ENCODE results near the gene KIF25.
"Not testable (repeated sequence)": the region's sequence is repeated elsewhere in the genome, so short reads cannot be mapped to it uniquely, and the experiment has no call there.

The KIF25 gene

GRCh38 chr6:168073937-168074730 lies 76.7 kb downstream of the KIF25 start:
- no peak for DNase-seq

GRCh38 chr6:168075216-168075615 lies 77.7 kb downstream of the KIF25 start:
- no peak for DNase-seq

GRCh38 chr6:168075787-168076202 lies 78.3 kb downstream of the KIF25 start:
- no peak for DNase-seq

GRCh38 chr6:168077401-168077800 lies 79.9 kb downstream of the KIF25 start:
- not testable (repeated sequence) for DNase-seq

- no peak for DNase-seq
Measured at GRCh38 chr6:168078175-168078942, 80.9 kb downstream of the KIF25 start.

- no peak for DNase-seq
Measured at GRCh38 chr6:168078943-168079405, 81.5 kb downstream of the KIF25 start, which contains the start of gene FRMD1. TSS of gene FRMD1 (minus strand) at chr6:168079212. CDS start at chr6:168079094, 118 bp downstream.

- DNase-seq, result no peak
Measured at GRCh38 chr6:168080393-168081077, 83.1 kb downstream of the KIF25 start.

GRCh38 chr6:168081858-168082546 lies 84.5 kb downstream of the KIF25 start:
- DNase-seq, result no peak

GRCh38 chr6:168082860-168083513 lies 85.5 kb downstream of the KIF25 start:
- DNase-seq, result no peak

- DNase-seq, result no peak
Measured at GRCh38 chr6:168083514-168083885, 86.0 kb downstream of the KIF25 start.

GRCh38 chr6:168084465-168085160 lies 87.1 kb downstream of the KIF25 start:
- DNase-seq, result no peak

GRCh38 chr6:168086066-168086465 lies 88.6 kb downstream of the KIF25 start:
- no peak for DNase-seq

- DNase-seq, result no peak
Measured at GRCh38 chr6:168086616-168087015, 89.1 kb downstream of the KIF25 start.

GRCh38 chr6:168087436-168088160 lies 90.1 kb downstream of the KIF25 start:
- no peak for DNase-seq

GRCh38 chr6:168088161-168089053 lies 90.9 kb downstream of the KIF25 start:
- no peak for DNase-seq

GRCh38 chr6:168089186-168090063 lies 92.0 kb downstream of the KIF25 start:
- DNase-seq, result no peak

GRCh38 chr6:168090064-168090690 lies 92.7 kb downstream of the KIF25 start:
- DNase-seq, result no peak

- DNase-seq, result no peak
Measured at GRCh38 chr6:168090706-168091105, 93.2 kb downstream of the KIF25 start.
